ENCODE data around the gene CAMK2G. TPM values are rescaled to one million over a fixed set of nuclear protein-coding genes. Genes with fewer than 3 reads are reported as not detected.

CAMK2G gene
- total and polyA plus RNA-seq, 4 donors, result 6.8 to 18.3 (median 9.9) TPM

GRCh38 chr10:73772281-73773151 is 101.8 kb downstream of the CAMK2G start (continued):
- TF ChIP-seq REST (IDR thresholded peaks at IDR 0.05) (peak; percentile 55), RAD21 (IDR thresholded peaks at IDR 0.05) (peak in 1 of 2 donors; percentile 34), YY1 (IDR thresholded peaks at IDR 0.05) (peak; percentile 73), NR2F2 (IDR thresholded peaks at IDR 0.05) (no peak), EGR1 (IDR thresholded peaks at IDR 0.05; ENCODE audit: low read depth in 2 of 2) (no peak), HNF4G (IDR thresholded peaks at IDR 0.05) (no peak)

- peaks cover 12 to 49% (median 32%) of the 10 kb centered on the region in 4 donors for H3K36me3 ChIP-seq (ENCODE audit: control insufficient read depth in 4 of 4, insufficient read depth in 3 of 4, low read depth in 1 of 4, low read length in 3 of 4)
- H3K9me3 ChIP-seq (ENCODE audit: control insufficient read depth in 4 of 4, low read length in 3 of 4), result no peaks in the 10 kb centered on the region
- no peak for TF ChIP-seq HNF4G (IDR thresholded peaks at IDR 0.05)
- TF ChIP-seq TAF1 (conservative IDR thresholded peaks at IDR 0.05), result no peak
- no peak for TF ChIP-seq ATF3 (IDR thresholded peaks at IDR 0.05)
- TF ChIP-seq GABPA (IDR thresholded peaks at IDR 0.05 in 1 of 2, conservative IDR thresholded peaks at IDR 0.05 in 1 of 2), result peak in 1 of 2 donors; percentile 64
- peak; percentile 25 for TF ChIP-seq REST (IDR thresholded peaks at IDR 0.05)
- no peaks in the 10 kb centered on the region for H3K27me3 ChIP-seq (ENCODE audit: control insufficient read depth in 4 of 4, insufficient read depth in 4 of 4, low read length in 3 of 4)
- H3K4me1 ChIP-seq (ENCODE audit: control insufficient read depth in 4 of 4, insufficient read depth in 4 of 4, low read length in 3 of 4), result peaks cover 6 to 28% (median 25%) of the 10 kb centered on the region in 4 donors
- WGBS, result 22% methylated on average over 17 of the region's 17 CpGs
- H3K9ac ChIP-seq (ENCODE audit: low read depth in 1 of 2, low read length in 2 of 2), result peak overlapping the region in 1 of 2 donors; percentile 12
- no peak for DNase-seq (ENCODE audit: low spot score)
- H3K4me3 ChIP-seq (ENCODE audit: low read depth in 1 of 3, low read length in 3 of 3), result peak overlapping the region; percentile 80 to 95 (median 90)
- peak overlapping the region; percentile 99 to 100 for H3K27ac ChIP-seq (ENCODE audit: low read depth in 1 of 2, low read length in 2 of 2)
Observed at GRCh38 chr10:73771722-73772280, 102.6 kb downstream of the CAMK2G start.

GRCh38 chr10:73769396-73769795 is 105.0 kb downstream of the CAMK2G start:
- Histone ChIP-seq H3K4me3 (ENCODE audit: low read depth in 1 of 3, low read length in 3 of 3) (no peak overlapping the region), H3K9me3 (ENCODE audit: control insufficient read depth in 4 of 4, low read length in 3 of 4) (no peaks in the 10 kb centered on the region), H3K27ac (ENCODE audit: low read depth in 1 of 2, low read length in 2 of 2) (no peak overlapping the region), H3K27me3 (ENCODE audit: control insufficient read depth in 4 of 4, insufficient read depth in 4 of 4, low read length in 3 of 4) (no peaks in the 10 kb centered on the region), H3K36me3 (ENCODE audit: control insufficient read depth in 4 of 4, insufficient read depth in 3 of 4, low read depth in 1 of 4, low read length in 3 of 4) (peaks cover 21 to 68% (median 54%) of the 10 kb centered on the region in 4 donors), H3K4me1 (ENCODE audit: control insufficient read depth in 4 of 4, insufficient read depth in 4 of 4, low read length in 3 of 4) (peaks cover 6 to 24% (median 18%) of the 10 kb centered on the region in 4 donors), H3K9ac (ENCODE audit: low read depth in 1 of 2, low read length in 2 of 2) (no peak overlapping the region)
- DNase-seq (ENCODE audit: low spot score), result no peak
- 95% methylated on average over 5 of the region's 5 CpGs for WGBS
- TF ChIP-seq EGR1 (IDR thresholded peaks at IDR 0.05; ENCODE audit: low read depth in 2 of 2) (no peak), ZBTB33 (IDR thresholded peaks at IDR 0.05) (no peak), TAF1 (conservative IDR thresholded peaks at IDR 0.05) (no peak), RAD21 (IDR thresholded peaks at IDR 0.05) (no peak), NR2F2 (IDR thresholded peaks at IDR 0.05) (no peak), RXRA (IDR thresholded peaks at IDR 0.05) (no peak), CTCF (IDR thresholded peaks at IDR 0.05; ENCODE audit: low read depth, low read length, missing input control) (no peak), MAX (IDR thresholded peaks at IDR 0.05) (no peak)
